Large intestine (tissue), 3 donors: ENCODE data around the gene HSP90AB1. TPM values are rescaled to one million over a fixed set of nuclear protein-coding genes. Genes with fewer than 3 reads are reported as not detected.

ENCODE experiments used
- DNase-seq, 2 donors: peaks; one replicate each; pipeline versions ENCODE4 v3.0.0 to v3.0.0-alpha.2; 2013
- H3K27ac ChIP-seq: one replicate; pipeline ENCODE4 v1.5.1; 2013; ENCODE audit warnings: low read length
- H3K27me3 ChIP-seq: 2 replicates; pipeline ENCODE4 v1.6.1; 2013; ENCODE audit warnings: low read length; ENCODE audit not compliant: control insufficient read depth, insufficient read depth
- H3K36me3 ChIP-seq: 2 replicates; pipeline ENCODE4 v1.6.1; 2013; ENCODE audit warnings: low read length; ENCODE audit not compliant: control insufficient read depth, insufficient read depth
- H3K4me1 ChIP-seq: one replicate; pipeline ENCODE4 v1.6.1; 2013; ENCODE audit warnings: low read length; ENCODE audit not compliant: control insufficient read depth, insufficient read depth
- H3K4me3 ChIP-seq: one replicate; pipeline ENCODE4 v1.5.1; 2013; ENCODE audit warnings: low read length
- H3K9me3 ChIP-seq: one replicate; pipeline ENCODE4 v1.6.1; 2013; ENCODE audit warnings: mild to moderate bottlenecking, low read depth, low read length, moderate library complexity; ENCODE audit not compliant: control insufficient read depth
- WGBS: methylation state at CpG from one replicate; pipeline ENCODE4 v1.1.5; 2013; ENCODE audit warnings: low lambda C conversion rate; ENCODE audit not compliant: insufficient coverage; 5-methylcytosine and 5-hydroxymethylcytosine counted together
- polyA plus RNA-seq: library from polyadenylated mRNA; unstranded; fragments of 120-200 nt; gene quantifications from one replicate; pipeline ENCODE4 v1.2.1, GENCODE V29; 2013

The HSP90AB1 gene
- polyA plus RNA-seq, 1 donor = 830 TPM

GRCh38 chr6:44277763-44278162 lies 30.9 kb downstream of the HSP90AB1 start:
- Histone ChIP-seq H3K27me3 (peaks cover 83% of the 10 kb centered on the region), H3K36me3 (no peaks in the 10 kb centered on the region), H3K4me1 (peaks cover 5% of the 10 kb centered on the region), H3K27ac (no peak overlapping the region), H3K9me3 (peaks cover 9% of the 10 kb centered on the region), H3K4me3 (no peak overlapping the region)
- no peak for DNase-seq
- WGBS = no CpG with 5 or more reads among the region's 7 CpGs

DNA sequence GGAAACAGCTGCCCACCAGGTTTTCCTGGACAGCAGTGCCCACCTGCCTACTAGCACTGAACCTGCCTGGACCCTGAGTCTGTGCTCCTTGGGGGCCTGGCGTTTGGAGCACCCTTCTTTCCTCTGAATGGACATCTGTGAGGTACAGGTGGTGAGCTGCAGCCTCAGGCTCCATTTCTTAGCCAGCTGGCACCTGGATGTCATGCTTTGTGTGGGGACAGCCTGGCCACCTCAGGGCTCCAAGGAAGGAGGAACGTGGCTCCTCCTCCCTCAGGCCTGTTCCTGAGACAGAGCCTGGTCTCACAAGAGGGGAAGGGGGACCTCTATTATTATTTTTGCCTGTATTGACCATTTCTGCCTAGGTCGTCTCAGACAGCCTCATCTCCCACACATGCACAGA lies 31.4 kb downstream of the HSP90AB1 start:
- H3K27me3 ChIP-seq = peaks cover 80% of the 10 kb centered on the region
- peaks cover 5% of the 10 kb centered on the region for H3K4me1 ChIP-seq
- no peak overlapping the region for H3K27ac ChIP-seq
- no peak for DNase-seq
- no peaks in the 10 kb centered on the region for H3K36me3 ChIP-seq
- H3K9me3 ChIP-seq = peaks cover 9% of the 10 kb centered on the region
- no CpG with 5 or more reads among the region's 3 CpGs for WGBS
- no peak overlapping the region for H3K4me3 ChIP-seq

DNA sequence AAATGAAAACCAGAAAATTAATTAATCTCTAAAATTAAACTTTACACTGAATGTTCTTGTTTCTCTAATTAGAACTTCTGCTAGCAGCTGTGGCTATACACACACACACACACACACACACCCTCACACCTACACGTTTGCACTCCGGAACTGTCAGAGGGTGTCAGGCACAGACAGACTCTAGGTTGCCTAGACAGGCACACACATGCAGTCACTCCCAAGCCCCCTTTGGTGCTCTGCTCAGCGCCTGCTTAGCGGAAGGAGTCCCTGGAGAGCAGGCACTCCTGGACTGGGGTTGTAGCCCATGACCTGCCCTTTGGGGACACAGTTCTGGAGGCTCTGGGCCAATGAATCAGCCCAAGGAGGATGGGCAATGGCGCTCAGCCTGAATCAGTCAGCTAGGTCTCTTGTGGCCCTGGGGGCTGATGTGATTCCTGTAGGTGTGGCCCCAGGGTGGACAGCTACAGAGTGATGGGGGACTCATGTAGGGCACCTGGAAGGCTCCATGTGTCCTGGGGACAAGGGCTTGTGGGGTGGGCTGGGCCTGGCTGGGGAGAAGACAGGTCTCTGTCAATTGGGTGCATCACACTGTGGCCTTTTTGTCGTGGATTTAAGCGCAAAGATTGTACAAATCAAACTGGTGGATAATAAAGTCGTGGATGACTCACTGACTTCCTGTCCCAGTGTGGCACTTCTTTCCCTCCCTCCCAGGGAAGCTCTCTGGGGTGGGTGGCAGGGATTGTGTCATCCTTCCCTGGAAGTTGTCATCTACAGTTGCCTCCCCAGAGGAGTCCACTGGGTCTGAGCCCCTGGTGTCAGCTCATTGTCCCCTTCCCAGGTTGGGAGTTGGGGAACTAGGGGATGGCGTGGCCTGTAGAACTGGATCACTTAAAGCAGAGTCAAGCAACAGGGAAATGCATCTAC lies 32.1 kb downstream of the HSP90AB1 start:
- DNase-seq = no peak
- Histone ChIP-seq H3K4me1 (peaks cover 5% of the 10 kb centered on the region), H3K9me3 (peaks cover 9% of the 10 kb centered on the region), H3K4me3 (no peak overlapping the region), H3K27me3 (peaks cover 77% of the 10 kb centered on the region), H3K36me3 (no peaks in the 10 kb centered on the region), H3K27ac (no peak overlapping the region)
- WGBS = no CpG with 5 or more reads among the region's 9 CpGs

GRCh38 chr6:44284121-44284520 lies 37.2 kb downstream of the HSP90AB1 start:
- Histone ChIP-seq H3K27ac (no peak overlapping the region), H3K4me3 (no peak overlapping the region), H3K27me3 (peaks cover 47% of the 10 kb centered on the region), H3K36me3 (no peaks in the 10 kb centered on the region), H3K9me3 (no peaks in the 10 kb centered on the region), H3K4me1 (no peaks in the 10 kb centered on the region)
- no peak for DNase-seq
- 83% methylated on average over 1 of the region's 2 CpGs for WGBS

DNA sequence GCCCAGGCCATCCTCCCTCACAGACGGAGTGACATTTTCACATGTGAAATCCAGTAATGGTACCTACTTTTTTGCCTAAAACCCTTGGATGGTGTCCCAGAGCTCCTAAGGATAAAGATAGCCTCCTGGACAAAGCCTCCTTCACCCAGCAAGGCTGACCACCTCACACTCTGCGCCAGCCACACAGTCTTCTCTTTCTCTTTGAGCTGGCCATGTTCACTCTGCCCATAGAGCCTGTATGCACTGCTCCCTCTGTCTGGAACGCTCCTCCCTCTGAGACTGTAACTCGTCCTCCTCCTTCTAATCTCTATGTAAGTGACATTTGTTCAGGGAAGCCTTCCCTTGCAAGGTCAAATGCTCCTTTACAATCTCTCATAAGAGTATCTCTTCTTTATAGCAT lies 38.0 kb downstream of the HSP90AB1 start:
- DNase-seq = no peak
- no peaks in the 10 kb centered on the region for H3K4me1 ChIP-seq
- no peak overlapping the region for H3K4me3 ChIP-seq
- no CpG with 5 or more reads among the region's 4 CpGs for WGBS
- no peaks in the 10 kb centered on the region for H3K9me3 ChIP-seq
- H3K27ac ChIP-seq = no peak overlapping the region
- peaks cover 46% of the 10 kb centered on the region for H3K27me3 ChIP-seq
- H3K36me3 ChIP-seq = no peaks in the 10 kb centered on the region

DNA sequence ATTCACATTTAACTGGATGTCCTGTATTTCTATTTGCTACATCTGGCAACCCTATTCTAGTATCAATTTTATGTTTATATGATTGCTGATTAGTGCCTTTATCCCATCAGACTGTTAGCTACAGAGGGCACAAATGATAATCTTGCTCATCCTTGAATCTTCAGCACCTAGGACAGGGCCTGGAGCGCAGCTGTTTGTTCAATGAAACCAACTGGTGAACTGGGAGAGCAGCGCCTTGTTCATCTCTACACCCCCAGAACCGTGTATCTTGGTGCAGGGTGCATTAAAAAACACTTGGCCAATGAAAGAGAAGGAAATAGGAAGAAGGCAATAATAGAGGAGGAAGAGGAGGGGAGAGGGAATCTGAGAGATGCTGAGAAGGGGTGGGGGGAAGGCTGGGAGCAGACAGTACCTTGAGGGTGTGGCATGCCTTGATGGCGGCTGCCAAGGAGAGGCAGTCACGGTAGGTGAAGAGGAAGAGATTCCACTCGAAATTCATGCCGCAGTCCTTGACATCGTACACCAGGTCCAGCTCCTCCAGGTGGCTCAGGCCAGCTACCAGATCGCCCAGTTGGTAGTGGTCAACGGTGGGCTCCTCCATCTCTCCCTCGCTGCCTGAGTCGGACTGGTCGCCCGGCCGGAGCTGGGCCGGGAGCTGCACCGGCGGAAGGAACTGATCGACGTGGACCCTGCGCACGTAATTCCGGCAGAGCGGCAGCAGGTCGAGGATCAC lies 38.8 kb downstream of the HSP90AB1 start:
- no peaks in the 10 kb centered on the region for H3K36me3 ChIP-seq
- H3K27me3 ChIP-seq = peaks cover 50% of the 10 kb centered on the region
- WGBS = 0% methylated on average over 1 of the region's 25 CpGs
- no peak overlapping the region for H3K4me3 ChIP-seq
- no peaks in the 10 kb centered on the region for H3K9me3 ChIP-seq
- no peak for DNase-seq
- no peak overlapping the region for H3K27ac ChIP-seq
- H3K4me1 ChIP-seq = no peaks in the 10 kb centered on the region

- H3K9me3 ChIP-seq = no peaks in the 10 kb centered on the region
- no peak overlapping the region for H3K27ac ChIP-seq
- no peaks in the 10 kb centered on the region for H3K36me3 ChIP-seq
- DNase-seq = no peak
- no peaks in the 10 kb centered on the region for H3K4me1 ChIP-seq
- H3K27me3 ChIP-seq = peaks cover 49% of the 10 kb centered on the region
- no peak overlapping the region for H3K4me3 ChIP-seq
- no CpG with 5 or more reads among the region's 12 CpGs for WGBS
Observed at GRCh38 chr6:44286285-44286565, 39.3 kb downstream of the HSP90AB1 start.

GRCh38 chr6:44286747-44287146 lies 39.8 kb downstream of the HSP90AB1 start:
- Histone ChIP-seq H3K4me1 (no peaks in the 10 kb centered on the region), H3K4me3 (no peak overlapping the region), H3K27me3 (peaks cover 53% of the 10 kb centered on the region), H3K9me3 (no peaks in the 10 kb centered on the region), H3K27ac (no peak overlapping the region), H3K36me3 (no peaks in the 10 kb centered on the region)
- WGBS = no CpG with 5 or more reads among the region's 2 CpGs
- DNase-seq = no peak

GRCh38 chr6:44289726-44290260 lies 42.9 kb downstream of the HSP90AB1 start:
- Histone ChIP-seq H3K27ac (no peak overlapping the region), H3K27me3 (peaks cover 54% of the 10 kb centered on the region), H3K4me1 (no peaks in the 10 kb centered on the region), H3K36me3 (no peaks in the 10 kb centered on the region), H3K9me3 (no peaks in the 10 kb centered on the region), H3K4me3 (no peak overlapping the region)
- no peak for DNase-seq
- WGBS = no CpG with 5 or more reads among the region's 7 CpGs

- WGBS = no CpG with 5 or more reads among the region's 4 CpGs
- Histone ChIP-seq H3K4me1 (peaks cover 2% of the 10 kb centered on the region), H3K4me3 (no peak overlapping the region), H3K9me3 (no peaks in the 10 kb centered on the region), H3K27me3 (peaks cover 74% of the 10 kb centered on the region), H3K36me3 (no peaks in the 10 kb centered on the region), H3K27ac (no peak overlapping the region)
- DNase-seq = no peak
Observed at GRCh38 chr6:44291841-44292240, 44.9 kb downstream of the HSP90AB1 start.
